Right lung (tissue), 5 donors: ENCODE measurements around the gene BAG1. TPM values are rescaled to one million over a fixed set of nuclear protein-coding genes. Genes with fewer than 3 reads are reported as not detected.

ENCODE experiments used
- DNase-seq, 2 donors: peaks; one replicate each; pipeline ENCODE4 v3.0.0-alpha.2; 2013
- polyA plus RNA-seq, 5 donors: library from polyadenylated mRNA; unstranded; fragments of 120-200 nt; gene quantifications; one replicate each; pipeline versions ENCODE4 v1.2.1 to v1.2.3, GENCODE V29; 2013; ENCODE audit warnings: inconsistent platforms in 1 of 5, low replicate concordance in 1 of 5; ENCODE audit not compliant: insufficient read length in 5 of 5, insufficient read depth in 1 of 5

The BAG1 gene
- polyA plus RNA-seq, 5 donors: 50.6 to 72.9 (median 54.2) TPM

DNA sequence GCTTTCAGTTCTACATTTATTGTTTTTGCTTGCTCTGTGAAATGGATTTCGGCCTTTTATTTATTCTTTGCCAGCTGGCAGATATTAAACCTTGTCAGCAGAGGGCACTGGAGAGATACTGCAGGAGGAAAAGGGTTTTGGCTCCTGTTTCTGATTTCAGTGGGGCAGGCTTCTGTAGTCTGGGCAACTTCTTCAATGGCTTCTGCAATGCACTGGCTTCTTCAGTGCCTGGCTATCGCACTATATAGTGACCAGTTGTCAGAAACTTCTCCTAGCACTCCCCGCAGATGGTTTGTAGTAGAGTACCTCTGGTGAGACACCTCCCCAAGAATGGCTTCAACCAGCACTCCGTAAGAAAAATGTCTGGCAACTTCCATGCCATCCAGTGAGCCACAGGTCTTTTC is 22.6 kb upstream of the BAG1 start:
- peak in 1 of 2 donors; percentile 41 for DNase-seq

DNA sequence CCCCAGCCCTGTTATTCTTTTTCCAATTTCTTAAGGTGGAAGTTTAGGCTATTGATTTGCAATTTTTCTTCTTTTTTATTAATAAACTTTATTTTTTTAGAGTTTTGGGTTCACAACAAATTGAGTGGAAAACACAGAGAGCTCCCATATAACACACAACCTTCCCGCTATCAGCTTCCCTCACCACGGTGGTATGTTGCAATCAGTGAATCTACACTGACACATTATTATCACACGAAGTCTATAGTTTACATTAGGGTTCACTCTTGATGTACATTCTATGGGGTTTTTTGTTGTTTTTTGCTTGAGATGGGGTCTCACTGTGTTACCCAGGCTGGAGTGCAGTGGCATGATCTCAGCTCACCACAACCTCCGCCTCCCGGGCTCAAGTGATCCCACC is 21.0 kb upstream of the BAG1 start:
- no peak for DNase-seq

DNA sequence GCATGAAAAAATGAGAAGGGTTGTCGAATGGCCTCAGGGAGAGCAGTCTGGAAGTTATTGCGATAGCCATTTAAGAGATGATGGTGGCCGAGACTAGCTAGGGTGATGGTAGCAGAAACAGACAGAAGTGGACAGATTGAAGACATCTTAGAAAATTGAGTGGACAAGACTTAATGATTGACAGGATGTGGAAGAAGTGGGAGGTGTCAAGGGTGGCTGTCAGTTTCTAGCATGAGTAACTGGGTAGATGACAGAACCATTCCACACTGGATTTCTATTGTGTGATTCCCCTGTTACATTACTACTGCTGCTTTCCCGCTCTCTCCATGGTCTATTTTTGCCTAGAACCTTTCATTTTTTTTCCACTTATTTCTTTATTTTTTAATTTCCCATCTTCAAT is 13.0 kb upstream of the BAG1 start:
- DNase-seq: no peak

DNA sequence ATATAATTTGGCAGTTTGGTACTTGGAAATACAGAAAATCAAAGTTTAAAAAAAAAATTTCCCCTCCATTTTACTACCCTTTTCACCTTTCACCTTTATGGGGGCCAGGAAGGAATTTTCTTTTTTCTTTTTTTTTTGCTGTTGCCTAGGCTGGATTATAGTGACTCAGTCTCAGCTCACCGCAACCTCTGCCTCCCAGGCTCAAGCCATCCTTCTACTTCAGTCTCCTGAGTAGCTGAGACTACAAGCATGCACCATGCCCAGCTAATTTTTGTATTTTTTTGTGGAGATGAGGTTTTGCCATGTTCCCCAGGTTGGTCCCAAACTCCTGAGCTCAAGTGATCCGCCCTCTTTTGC is 9.4 kb upstream of the BAG1 start:
- no peak for DNase-seq

DNA sequence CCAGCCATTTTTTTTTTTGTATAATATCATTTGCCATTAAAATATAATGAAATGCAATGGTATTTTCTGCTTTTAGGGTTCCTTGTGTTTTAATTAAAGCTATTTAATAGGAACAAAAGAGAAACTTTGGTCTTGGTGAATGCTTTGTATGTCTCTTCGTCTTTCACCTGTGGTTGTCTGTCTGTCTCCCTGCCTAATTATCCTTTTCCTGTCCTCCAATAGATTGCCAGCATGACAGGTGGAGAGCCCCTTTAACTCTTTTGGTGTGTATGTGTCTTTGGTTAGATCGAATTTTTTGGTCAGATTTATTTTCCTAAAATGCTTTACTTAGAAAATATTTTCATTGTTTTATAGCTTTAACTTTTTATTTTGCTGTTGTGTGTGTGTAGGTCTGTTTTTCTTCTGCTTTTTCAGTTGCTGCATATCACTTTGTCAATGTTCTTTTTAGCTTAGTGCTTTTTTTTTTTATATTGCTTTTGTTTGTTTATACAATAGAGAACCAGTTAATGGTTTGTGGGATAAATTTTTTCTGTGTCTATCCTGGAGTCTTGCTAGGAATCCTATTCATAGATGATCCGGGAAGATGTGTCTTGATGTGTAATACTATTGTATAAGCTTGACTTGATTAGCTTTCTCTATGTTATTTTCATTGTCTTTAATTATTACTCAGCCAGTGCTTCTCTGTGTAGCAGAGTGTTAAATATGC is 8.9 kb upstream of the BAG1 start:
- DNase-seq: no peak

DNA sequence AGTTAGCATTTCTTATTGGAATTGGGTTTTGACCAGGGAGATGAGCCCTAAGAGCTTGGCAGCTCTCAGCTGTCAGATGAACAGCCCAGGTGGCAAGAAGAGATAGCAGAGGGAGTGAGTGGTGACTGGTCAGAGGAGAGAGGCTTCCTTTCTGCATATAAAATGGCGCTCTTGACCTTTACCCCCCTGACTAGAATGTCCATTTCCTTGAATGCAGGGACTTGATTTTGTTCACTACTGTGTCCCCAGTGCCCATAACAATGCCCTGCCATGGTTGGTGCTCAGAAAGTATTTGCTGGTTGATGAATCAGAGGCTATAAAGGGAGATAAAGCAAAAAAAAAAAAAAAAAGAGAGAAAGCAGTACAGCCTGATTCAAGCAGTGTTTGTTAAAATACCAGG is 7.6 kb upstream of the BAG1 start:
- no peak for DNase-seq

DNA sequence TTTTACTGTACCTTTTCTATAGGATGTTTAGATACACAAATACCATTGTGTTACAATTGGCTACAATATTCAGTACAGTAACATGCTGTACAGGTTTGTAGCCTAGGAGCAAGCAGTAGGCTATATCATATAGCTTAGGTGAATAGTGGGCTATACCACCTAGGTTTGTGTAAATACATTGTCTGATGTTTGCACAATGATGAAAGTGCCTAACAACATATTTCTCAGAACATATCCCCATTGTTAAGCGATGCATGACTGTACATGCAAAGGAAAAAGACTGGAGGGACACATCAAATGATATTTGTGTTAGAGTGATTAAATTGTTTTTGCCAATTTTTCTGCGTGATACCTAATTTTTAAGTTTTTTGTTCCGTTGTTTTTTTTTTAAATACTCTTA is 5.6 kb upstream of the BAG1 start:
- no peak for DNase-seq

DNA sequence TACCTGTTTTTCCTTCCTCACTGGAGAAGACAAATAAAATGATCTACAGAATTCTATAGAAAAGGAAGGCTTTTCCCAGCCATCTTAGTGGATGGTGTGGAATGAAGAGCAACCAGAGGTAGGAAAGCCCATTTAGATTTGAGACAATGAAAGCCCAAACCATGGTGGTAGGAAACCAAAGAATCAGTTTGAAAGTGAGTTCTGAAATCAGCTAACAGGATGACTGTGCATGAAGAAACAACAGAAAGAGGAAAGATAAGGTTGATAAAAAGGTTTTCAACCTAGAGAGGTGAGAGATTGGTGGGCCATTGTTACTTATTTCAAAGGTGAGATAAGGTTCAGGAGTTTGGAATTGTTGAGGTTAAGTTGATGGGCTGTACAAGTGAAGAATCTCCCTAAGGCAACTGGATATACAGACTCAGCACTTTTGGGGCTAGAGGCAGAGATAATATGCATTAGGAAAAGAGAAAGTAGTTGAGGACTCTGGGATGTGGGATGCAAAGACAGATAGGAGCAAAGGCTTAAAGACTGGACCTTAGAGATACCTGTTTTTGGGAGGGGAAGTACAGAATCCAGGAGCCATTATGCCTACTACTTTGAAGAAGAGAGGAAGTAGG is 2.8 kb upstream of the BAG1 start:
- no peak for DNase-seq

DNA sequence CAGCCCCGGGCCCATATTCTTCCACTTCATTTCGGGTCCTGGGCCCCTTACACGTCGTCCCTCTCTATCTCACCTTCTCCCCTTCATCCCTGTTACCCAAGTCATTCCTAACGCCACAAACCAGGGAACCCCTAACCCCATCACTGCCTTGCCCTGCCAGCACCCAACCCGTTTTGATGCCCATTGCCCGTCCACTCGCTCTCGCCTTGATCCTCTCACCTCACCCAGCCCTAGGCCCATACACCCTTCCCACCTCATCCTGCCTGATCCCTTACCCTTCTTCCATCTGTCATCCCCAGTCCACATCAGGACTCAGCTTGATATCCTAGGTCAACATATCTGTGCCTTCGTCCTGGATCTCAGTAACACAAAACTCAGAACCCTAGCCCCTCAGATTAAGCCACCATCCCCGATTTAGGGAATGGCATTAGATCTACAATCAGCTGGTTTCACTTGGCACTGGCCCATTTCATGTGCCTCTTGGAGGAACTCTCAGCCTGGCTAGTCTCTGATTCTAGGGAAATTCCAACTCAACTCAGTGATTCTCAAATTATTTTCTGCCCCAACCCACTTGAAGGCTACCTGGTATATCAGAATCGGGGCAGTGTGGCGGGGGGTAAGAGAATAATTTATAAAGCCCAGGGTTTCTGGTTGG is 830 bp upstream of the BAG1 start:
- DNase-seq: no peak

DNA sequence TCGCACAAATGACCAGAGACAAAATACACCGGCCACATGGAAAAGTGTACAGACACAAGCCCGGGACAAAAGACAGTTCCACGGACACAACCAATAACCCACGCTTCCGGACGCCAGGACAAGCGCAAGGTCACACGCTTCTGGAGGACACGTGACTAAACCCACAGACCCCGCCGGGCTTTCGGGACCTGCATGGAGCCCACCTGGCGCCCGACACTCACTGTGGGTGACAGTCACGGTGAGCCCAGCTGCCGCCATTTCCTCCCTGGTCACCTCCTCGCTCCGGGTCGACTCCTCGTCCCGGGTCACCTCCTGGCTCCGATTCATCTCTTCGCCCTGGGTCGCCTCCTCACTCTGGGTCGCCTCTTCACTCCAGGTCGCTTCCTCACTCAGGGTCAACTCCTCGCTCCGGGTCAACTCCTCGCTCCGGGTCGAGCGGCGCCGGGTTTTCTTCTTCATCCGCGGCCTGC is 470 bp downstream of the BAG1 start:
- peak in 1 of 2 donors; percentile 28 for DNase-seq

DNA sequence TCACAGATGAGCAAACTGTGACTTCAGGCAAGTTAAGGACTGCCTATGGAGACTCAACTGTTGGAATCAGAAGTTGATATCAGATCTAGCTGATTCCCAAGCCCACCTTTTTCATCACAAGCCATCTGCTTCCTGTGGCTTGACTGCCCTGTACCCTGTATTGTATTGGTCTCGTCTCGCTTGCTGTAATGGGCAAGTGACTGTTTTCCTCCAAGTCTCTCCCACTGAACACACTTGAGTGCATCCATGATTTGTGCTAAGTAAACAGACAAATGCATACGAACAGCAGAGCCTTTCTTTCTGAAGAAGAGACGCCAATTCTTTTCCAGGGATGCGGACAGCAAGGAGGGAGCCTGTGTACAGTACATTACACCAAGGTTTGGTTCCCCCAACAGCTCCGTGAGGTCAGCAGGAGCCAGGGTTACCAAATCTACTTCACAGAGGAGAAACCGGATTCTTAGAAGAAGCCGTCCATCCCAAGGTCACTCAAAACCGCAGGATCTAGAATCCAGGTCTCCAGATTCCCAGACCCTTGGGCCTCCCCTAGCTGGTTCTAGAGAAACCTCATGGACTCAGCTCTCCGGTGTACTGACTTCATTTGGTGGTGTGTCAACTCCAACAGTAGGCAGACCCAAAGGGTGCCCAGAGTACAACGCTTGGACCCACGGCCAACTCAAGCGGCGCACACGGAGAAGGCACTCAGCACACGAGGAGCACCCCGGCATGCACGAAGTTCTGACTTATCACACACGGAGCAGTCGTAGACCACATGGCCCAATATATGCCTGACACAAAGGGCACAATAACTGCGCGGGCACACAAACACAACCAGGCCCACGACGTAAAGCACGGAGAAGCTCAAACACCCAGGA is 1.1 kb downstream of the BAG1 start:
- no peak for DNase-seq

DNA sequence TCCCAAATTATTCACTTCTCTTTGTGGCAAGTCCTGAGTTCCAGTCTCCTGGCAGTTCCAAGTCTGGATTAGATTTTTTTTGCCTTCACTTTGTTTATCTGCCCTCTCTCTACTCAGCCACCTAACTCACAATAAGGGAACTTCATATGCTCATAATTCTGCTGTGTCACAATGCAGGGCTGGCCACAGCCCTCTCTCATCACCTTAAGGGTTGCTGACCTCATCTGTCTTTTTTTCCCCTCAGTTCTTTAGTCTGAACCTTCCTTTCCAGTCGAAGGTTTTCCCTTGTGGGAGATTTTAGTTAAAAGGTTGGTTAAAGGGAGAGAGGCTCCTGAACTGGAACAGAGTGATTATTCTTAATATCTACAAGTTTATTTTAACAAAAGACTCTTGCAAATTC is 4.1 kb downstream of the BAG1 start:
- no peak for DNase-seq

DNA sequence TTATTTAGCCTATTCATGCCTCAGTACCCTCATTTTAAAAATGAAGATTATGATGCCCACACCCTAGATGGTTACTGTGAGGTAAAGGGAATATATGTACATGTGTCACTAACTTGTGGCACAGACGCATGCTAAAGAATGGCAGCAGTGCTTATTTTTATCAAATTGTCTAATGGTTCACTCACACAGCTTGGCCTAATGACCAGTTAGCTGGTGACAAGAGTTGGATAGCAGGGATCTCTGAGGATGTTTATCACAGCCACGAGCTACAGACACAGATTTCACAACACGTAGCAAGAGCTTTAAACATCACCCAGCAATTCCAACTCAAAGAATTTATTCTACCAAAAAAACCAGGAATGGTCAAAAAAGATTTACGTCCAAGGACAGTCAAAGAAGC is 7.2 kb downstream of the BAG1 start:
- no peak for DNase-seq

DNA sequence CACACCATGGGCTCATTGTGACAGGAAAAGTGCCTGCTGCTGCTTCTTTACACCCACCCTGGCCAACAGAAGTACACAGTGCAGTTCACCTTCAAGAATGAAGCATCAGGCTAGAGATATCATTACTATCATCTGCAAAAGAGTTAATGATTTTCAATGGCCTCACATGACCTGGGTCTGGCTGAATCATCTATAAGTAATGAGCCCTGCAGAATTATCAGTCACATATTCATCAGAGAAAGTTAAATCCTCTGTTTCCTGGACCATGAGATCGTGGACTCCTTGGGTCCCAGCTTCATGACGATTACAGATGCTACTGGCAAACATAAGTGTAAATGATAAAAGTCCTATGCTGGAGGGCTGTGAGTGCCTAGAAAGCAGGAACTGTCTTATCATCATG is 8.3 kb downstream of the BAG1 start:
- no peak for DNase-seq

DNA sequence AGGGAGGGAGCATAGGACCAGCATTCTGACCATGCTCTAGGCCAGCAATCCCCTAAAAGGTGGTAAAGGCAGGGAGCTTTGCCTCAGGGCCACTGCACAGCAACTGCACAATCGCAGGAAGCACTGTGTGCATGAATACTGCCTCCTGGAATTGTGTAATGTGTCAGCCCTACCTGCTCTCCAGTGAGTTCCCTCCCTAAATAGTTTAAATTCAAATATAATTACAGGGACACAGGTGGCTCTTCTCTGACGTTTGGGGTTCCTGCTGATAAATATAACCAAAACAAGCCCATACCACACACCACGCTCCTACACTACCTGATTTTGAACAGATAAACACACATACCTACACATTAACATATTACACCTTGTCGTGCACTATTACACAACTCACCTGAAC is 9.0 kb downstream of the BAG1 start:
- DNase-seq: no peak

DNA sequence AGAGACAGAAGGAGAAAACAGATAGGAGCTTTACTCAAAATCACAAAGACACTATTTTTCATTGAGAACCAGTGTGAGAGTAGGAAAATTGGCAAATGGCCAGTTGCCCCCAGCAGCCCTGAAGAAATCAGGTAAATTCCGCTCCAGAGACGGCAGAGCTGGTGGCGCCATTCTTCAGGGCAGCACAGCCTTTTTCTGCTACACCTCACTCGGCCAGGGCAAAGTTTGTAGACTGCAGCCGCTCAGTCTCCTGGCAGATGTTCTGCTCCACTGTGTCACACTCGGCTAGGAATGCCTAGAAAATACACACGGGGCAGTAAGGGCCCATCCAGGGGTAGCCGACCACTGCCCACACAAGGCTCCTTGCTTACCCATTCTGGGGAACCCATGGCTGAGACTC is 9.5 kb downstream of the BAG1 start:
- DNase-seq: no peak

DNA sequence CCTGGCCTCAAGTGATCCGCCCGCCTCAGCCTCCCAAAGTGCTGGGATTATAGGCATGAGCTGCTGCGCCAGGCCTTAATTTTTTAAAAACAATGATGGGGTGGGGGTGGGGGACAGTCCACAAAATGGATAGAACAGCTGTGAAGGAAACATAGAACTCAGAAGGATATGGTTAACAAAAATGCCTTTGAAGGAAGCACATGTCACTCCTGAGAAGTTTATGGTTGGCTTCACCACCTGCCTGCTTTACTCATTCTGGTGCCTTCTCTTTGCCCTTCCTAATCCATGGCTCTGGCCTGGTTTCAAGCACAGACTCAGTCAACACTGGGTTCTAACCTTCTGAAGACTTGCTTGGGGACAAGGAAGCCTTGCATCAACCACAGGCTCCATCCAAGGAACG is 10.3 kb downstream of the BAG1 start:
- no peak for DNase-seq

DNA sequence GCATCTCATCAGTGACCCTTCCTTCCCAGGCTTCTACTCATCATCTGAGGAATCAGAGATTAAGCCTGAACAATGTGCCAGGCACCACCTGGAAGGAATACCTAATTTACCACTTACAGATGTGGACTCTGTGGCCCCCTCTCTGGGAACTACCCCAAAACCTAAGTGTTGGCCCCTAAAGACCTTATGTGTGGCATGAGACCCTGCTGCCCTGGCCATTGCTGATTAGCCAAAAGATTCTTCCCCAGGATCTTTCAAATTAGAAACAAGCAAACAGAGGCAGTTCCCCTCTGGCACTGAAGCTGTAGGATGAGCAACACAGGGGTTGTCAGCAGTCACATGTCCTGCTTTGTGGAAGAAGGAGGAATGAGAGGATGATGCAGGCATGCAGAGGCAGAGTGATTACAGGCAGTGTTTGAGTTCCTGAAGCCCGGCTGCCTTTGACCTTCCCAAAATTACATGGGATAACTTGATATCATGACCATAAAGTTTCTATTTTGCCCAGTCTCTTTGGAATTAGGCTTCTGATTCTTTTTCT is 14.0 kb downstream of the BAG1 start:
- DNase-seq: no peak

DNA sequence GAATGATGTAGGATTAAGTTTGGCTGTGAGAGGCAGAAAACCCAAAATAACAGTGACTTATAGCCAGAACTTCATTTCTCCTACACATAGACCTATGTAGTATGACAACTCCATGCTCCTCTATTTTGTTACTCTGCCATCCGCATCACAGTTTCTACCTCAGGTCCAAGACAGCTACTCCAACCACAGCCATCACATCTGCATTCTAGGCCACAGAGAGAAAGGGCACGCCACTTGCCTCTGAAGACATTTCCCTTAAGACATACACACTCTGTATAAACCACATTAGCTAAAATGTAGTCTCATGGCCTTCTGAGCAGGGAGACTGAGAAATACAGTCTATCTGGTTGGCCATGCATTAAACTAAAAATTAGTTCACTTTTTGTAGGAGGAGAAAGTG is 14.5 kb downstream of the BAG1 start:
- no peak for DNase-seq

DNA sequence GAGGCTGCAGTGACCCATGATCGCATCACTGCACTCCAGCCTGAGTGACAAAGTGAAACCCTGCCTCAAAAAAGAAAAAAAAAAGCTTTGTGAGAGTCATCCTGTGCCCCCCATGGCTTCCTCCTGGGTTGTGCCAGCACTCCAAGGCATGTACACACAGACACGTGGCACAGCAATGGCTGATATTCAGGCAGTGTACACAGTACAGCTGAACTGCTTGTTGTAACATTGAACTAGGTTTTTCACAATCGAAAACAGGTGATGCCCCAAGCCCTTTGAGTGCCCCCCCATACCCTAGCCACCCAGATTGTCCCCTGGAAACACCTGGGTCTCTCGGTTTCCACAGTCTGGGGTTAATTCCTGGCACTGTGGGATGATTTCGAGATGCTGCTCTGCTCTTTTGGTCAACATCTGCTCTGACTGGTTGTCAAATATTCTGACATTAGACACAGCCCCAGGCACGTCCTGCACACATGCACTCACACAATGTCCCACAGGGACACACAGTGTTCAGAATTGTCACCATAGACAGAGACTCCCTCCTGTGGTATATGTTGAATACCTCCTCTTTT is 15.3 kb downstream of the BAG1 start:
- no peak for DNase-seq

DNA sequence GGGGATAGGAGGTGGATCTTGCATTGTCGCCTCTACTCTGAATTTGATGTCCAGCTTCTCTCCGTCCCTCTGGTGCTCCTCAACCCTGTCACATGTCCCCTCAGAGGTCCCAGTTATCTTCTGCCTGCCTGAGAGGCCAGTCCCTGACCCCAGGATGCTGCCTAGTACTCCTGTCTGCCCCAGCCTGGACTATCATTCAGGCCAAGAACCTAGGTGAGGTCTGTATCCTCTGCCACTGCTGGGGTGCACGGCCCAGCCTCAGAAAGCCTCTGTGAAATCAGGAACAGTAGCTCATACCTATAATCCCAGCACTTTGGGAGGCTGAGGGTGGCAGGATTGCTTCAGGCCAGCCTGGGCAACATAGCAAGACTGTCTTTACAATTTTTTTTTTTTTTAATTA is 15.9 kb downstream of the BAG1 start:
- DNase-seq: no peak
